CD4-positive, CD25-positive, alpha-beta regulatory T cell (primary cell): Measurements from ENCODE around the gene TPO. TPM values are rescaled to one million over a fixed set of nuclear protein-coding genes. Genes with fewer than 3 reads are reported as not detected.

Experiments used
- ATAC-seq, 2 donors: fragments of 150-1000 bp; cut with Tn5 transposase; one replicate each; pipeline ENCODE4 v1.10.0; 2021; ENCODE audit warnings: low read depth in 2 of 2, moderate number of reproducible peaks in 2 of 2, moderate library complexity in 1 of 2
- DNase-seq, 3 donors: peaks; one replicate each; pipeline versions ENCODE4 v3.0.0 to v3.0.0-alpha.2; 2012 to 2022; ENCODE audit warnings: mixed read lengths in 1 of 3
- H3K27ac ChIP-seq: one replicate; pipeline ENCODE4 v1.7.0; 2013; ENCODE audit warnings: mild to moderate bottlenecking, low read length; ENCODE audit not compliant: insufficient read depth, poor library complexity, severe bottlenecking
- H3K27me3 ChIP-seq: one replicate; pipeline ENCODE4 v1.7.0; 2013; ENCODE audit warnings: low read length; ENCODE audit not compliant: control insufficient read depth, insufficient read depth
- H3K36me3 ChIP-seq: one replicate; pipeline ENCODE4 v1.7.0; 2013; ENCODE audit warnings: mild to moderate bottlenecking, low read length, moderate library complexity; ENCODE audit not compliant: control insufficient read depth, insufficient read depth
- H3K4me1 ChIP-seq: 2 replicates; pipeline ENCODE4 v1.7.0; 2013; ENCODE audit warnings: mild to moderate bottlenecking, low read length; ENCODE audit not compliant: insufficient read depth, control insufficient read depth, poor library complexity, severe bottlenecking
- H3K4me3 ChIP-seq: one replicate; pipeline ENCODE4 v1.7.0; 2013; ENCODE audit warnings: low read depth, mild to moderate bottlenecking, low read length, moderate library complexity
- H3K9me3 ChIP-seq, 2 experiments: 1 replicate in 1 of 2; 2 replicates in 1 of 2; pipeline ENCODE4 v1.7.0; 2013; ENCODE audit warnings: low read length in 2 of 2, mild to moderate bottlenecking in 1 of 2, moderate library complexity in 1 of 2; ENCODE audit not compliant: control insufficient read depth in 2 of 2
- H3K27ac Mint-ChIP-seq, 3 donors: one replicate each; pipeline ENCODE4 v1.8.0; 2020 to 2022; ENCODE audit warnings: mild to moderate bottlenecking in 3 of 3, mixed read lengths in 3 of 3, moderate library complexity in 2 of 3
- H3K27me3 Mint-ChIP-seq: one replicate; pipeline ENCODE4 v1.8.0; 2022; ENCODE audit warnings: mild to moderate bottlenecking, mixed read lengths
- H3K36me3 Mint-ChIP-seq: one replicate; pipeline ENCODE4 v1.8.0; 2020; ENCODE audit warnings: mixed read lengths
- H3K4me1 Mint-ChIP-seq, 4 donors: one replicate each; pipeline ENCODE4 v1.8.0; 2020 to 2022; ENCODE audit warnings: mixed read lengths in 4 of 4, mild to moderate bottlenecking in 1 of 4
- H3K4me3 Mint-ChIP-seq, 4 donors: one replicate each; pipeline ENCODE4 v1.8.0; 2020 to 2022; ENCODE audit warnings: mild to moderate bottlenecking in 4 of 4, mixed read lengths in 4 of 4, moderate library complexity in 3 of 4
- H3K9me3 Mint-ChIP-seq, 7 donors: one replicate each; pipeline ENCODE4 v1.8.0; 2020 to 2022; ENCODE audit warnings: mixed read lengths in 7 of 7, mild to moderate bottlenecking in 3 of 7, moderate library complexity in 2 of 7
- polyA plus RNA-seq, 4 donors: library from polyadenylated mRNA; unstranded; fragments of 300-500 nt; fragmentation: Illumina TruSeq; gene quantifications; one replicate each; pipeline ENCODE4 v1.2.3, GENCODE V29; 2021
- total RNA-seq: library from RNA; stranded (reverse); gene quantifications from one replicate; pipeline ENCODE4 v1.2.3, GENCODE V29; 2022

TPO gene
- total and polyA plus RNA-seq, 5 donors from 2014 or later, result 0.27 to 1.5 (median 0.57) TPM

- no peaks in the 10 kb centered on the region for H3K27me3 ChIP-seq
- Mint-ChIP-seq H3K27me3 (no peaks in the 10 kb centered on the region), H3K4me3 (peak overlapping the region in 3 of 4 donors; percentile 67 to 69 (median 67)), H3K9me3 (peaks cover 0 to 2% (median 0%) of the 10 kb centered on the region in 7 donors), H3K27ac (peak overlapping the region; percentile 84 to 90 (median 89)), H3K4me1 (peaks cover 0 to 21% (median 6%) of the 10 kb centered on the region in 4 donors), H3K36me3 (no peaks in the 10 kb centered on the region)
- DNase-seq, result peak in 2 of 3 donors; percentile 31 to 76
- H3K4me1 ChIP-seq, result peaks cover 10% of the 10 kb centered on the region
- no peaks in the 10 kb centered on the region for H3K36me3 ChIP-seq
- no peaks in the 10 kb centered on the region for H3K9me3 ChIP-seq
- ATAC-seq, result peak; percentile 78 to 83
- H3K4me3 ChIP-seq, result no peak overlapping the region
- peak overlapping the region; percentile 8 for H3K27ac ChIP-seq
These were observed 96.2 kb downstream of the TPO start for GRCh38 chr2:1509271-1510065.

DNA sequence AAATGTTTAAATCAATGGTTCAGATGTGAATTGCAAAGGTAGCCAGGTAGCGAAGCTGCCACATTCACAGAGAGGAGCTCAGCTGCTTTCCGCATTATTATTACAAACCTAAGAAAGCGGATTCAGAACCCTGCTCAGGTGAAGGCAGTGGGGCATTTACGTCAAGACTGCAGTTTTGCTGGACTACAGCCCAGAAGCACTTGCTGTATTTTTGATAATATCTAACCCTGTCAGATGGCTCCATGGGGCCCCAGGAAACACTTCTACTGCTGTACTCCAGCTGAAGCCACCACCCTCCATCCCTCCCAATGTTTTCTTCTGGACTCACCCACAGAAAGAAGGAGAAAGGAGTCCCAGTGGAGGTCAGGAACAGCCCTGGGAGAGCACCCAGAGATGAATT lies 96.9 kb downstream of the TPO start:
- Histone ChIP-seq H3K9me3 (no peaks in the 10 kb centered on the region), H3K4me3 (no peak overlapping the region), H3K27me3 (no peaks in the 10 kb centered on the region), H3K36me3 (no peaks in the 10 kb centered on the region), H3K27ac (peak overlapping the region; percentile 8), H3K4me1 (peaks cover 10% of the 10 kb centered on the region)
- H3K36me3 Mint-ChIP-seq, result no peaks in the 10 kb centered on the region
- H3K4me3 Mint-ChIP-seq, result peak overlapping the region in 2 of 4 donors; percentile 67
- ATAC-seq (no peak), DNase-seq (no peak)
- H3K4me1 Mint-ChIP-seq, result peaks cover 0 to 21% (median 6%) of the 10 kb centered on the region in 4 donors
- H3K27me3 Mint-ChIP-seq, result no peaks in the 10 kb centered on the region
- H3K27ac Mint-ChIP-seq, result no peak overlapping the region
- H3K9me3 Mint-ChIP-seq, result peaks cover 0 to 2% (median 0%) of the 10 kb centered on the region in 7 donors

DNA sequence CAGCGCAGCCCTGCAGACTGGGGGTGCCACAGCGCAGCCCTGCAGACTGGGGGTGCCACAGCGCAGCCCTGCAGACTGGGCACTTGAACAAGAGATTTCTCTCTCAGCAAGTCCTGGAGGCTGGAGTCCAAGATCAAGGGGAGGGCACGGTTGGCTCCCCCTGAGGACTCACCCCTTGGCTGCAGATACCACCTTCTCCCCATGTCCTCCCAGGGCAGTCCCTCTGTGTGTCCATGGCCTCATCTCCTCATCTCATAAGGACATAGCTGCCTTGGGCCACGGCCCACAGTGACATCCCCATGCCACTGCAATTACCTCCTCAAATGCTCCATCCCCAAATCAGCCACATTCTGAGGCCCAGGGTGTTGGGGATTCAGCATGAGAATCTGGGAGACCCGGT lies 98.2 kb downstream of the TPO start:
- no peaks in the 10 kb centered on the region for H3K27me3 Mint-ChIP-seq
- peaks cover 0 to 2% (median 0%) of the 10 kb centered on the region in 7 donors for H3K9me3 Mint-ChIP-seq
- Histone ChIP-seq H3K36me3 (no peaks in the 10 kb centered on the region), H3K4me1 (peaks cover 10% of the 10 kb centered on the region), H3K27ac (no peak overlapping the region), H3K4me3 (no peak overlapping the region), H3K27me3 (no peaks in the 10 kb centered on the region), H3K9me3 (no peaks in the 10 kb centered on the region)
- peaks cover 0 to 21% (median 6%) of the 10 kb centered on the region in 4 donors for H3K4me1 Mint-ChIP-seq
- no peaks in the 10 kb centered on the region for H3K36me3 Mint-ChIP-seq
- no peak overlapping the region for H3K27ac Mint-ChIP-seq
- ATAC-seq (no peak), DNase-seq (no peak)
- no peak overlapping the region for H3K4me3 Mint-ChIP-seq

DNA sequence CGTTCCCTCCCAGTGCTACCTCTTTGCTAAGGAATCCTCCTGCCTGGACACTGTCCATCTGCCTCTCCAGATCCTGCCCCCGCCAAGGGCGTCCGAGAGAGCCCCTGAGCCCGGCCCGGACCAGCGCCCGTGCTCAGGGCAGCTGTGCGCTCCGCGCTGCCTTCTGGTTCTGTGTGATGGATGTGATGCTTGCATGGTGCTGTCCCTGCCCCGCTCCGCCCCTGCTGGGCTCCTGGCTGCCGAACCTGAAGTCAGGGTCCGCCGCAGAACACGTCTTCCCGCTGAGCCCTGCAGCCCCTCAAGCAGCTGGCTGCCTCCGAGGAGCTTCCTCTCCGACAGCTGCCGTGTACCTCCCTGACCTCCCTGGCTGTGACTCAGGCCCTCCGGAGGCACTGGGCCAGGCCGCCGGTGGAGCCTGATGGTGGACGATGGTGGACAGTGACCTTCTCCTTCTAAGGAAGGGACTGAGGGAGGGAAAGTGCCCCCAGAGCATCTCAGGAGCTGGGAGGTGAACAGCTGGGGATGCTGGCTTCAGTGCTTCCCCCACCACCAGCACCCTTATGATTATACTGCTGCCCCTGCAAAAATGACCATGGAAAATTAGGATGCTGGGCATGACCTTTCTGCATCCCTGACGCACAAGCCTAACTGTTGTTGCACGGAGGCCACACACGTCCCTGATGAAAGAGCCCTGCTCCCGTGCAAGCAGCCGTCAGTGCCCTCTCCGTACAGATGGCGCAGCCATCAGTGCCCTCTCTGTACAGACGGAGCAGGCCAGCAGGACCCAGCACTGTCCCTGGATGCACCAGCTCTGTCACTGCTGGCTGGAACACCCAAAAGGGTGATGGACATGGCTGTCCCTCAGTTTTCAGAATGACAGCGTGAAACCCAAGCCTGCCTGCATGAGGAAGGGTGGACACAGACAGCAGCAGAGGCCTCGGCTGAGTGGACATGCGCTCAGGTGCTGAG lies 99.3 kb downstream of the TPO start:
- no peak for DNase-seq
- no peak overlapping the region for H3K4me3 ChIP-seq
- Mint-ChIP-seq H3K9me3 (peaks cover 0 to 4% (median 0%) of the 10 kb centered on the region in 7 donors), H3K4me3 (no peak overlapping the region), H3K27ac (no peak overlapping the region), H3K36me3 (no peaks in the 10 kb centered on the region), H3K4me1 (peaks cover 0 to 21% (median 6%) of the 10 kb centered on the region in 4 donors), H3K27me3 (no peaks in the 10 kb centered on the region)
- no peak overlapping the region for H3K27ac ChIP-seq
- no peaks in the 10 kb centered on the region for H3K36me3 ChIP-seq
- no peak for ATAC-seq
- H3K27me3 ChIP-seq, result no peaks in the 10 kb centered on the region
- H3K9me3 ChIP-seq, result no peaks in the 10 kb centered on the region
- H3K4me1 ChIP-seq, result peaks cover 10% of the 10 kb centered on the region

DNA sequence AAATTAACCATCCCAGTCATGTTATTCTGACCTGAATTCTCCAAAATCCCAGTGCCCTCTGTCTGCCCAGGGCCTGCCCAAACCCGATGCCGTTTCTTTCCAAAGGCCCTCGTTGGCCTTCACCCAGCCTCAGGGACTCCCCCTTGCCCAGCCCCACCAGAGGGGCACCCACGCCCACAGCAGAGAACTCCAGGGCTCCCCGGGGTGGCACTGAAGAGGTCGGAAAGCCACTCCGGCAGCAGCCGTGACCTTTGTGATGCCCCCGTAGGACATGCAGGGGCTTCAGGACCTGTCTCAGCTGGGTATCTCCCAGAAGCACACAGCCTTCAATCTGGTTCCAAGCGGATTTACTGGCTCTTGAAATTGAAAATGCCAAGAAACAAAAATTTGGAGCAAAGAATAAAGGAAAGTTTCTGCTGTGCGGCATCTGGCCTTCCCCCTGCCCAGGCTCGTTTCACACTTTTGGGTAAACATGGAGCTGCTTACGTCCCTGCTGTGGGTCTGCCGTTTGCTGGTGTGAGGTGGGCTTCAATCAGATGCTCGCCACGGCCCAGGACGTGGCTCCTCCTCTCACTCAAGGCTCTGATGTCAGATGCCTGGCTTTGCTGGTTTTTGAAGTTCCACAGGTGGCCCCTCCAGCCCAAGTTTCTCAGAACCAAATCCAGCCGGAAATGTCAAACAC lies 101.3 kb downstream of the TPO start:
- no peaks in the 10 kb centered on the region for H3K9me3 ChIP-seq
- ATAC-seq (no peak), DNase-seq (no peak)
- Mint-ChIP-seq H3K9me3 (peaks cover 0 to 2% (median 0%) of the 10 kb centered on the region in 7 donors), H3K36me3 (no peaks in the 10 kb centered on the region), H3K4me1 (peaks cover 3 to 28% (median 14%) of the 10 kb centered on the region in 4 donors), H3K27ac (no peak overlapping the region), H3K27me3 (no peaks in the 10 kb centered on the region), H3K4me3 (no peak overlapping the region)
- no peak overlapping the region for H3K4me3 ChIP-seq
- no peaks in the 10 kb centered on the region for H3K27me3 ChIP-seq
- no peaks in the 10 kb centered on the region for H3K36me3 ChIP-seq
- no peak overlapping the region for H3K27ac ChIP-seq
- peaks cover 16% of the 10 kb centered on the region for H3K4me1 ChIP-seq

- no peak for DNase-seq
- Mint-ChIP-seq H3K27me3 (no peaks in the 10 kb centered on the region), H3K27ac (no peak overlapping the region), H3K4me1 (peaks cover 3 to 23% (median 12%) of the 10 kb centered on the region in 4 donors), H3K36me3 (no peaks in the 10 kb centered on the region), H3K9me3 (peaks cover 0 to 2% (median 0%) of the 10 kb centered on the region in 7 donors), H3K4me3 (no peak overlapping the region)
- Histone ChIP-seq H3K4me1 (peaks cover 11% of the 10 kb centered on the region), H3K27me3 (no peaks in the 10 kb centered on the region), H3K4me3 (no peak overlapping the region), H3K27ac (no peak overlapping the region), H3K9me3 (no peaks in the 10 kb centered on the region), H3K36me3 (no peaks in the 10 kb centered on the region)
- ATAC-seq, result no peak
These were observed 101.8 kb downstream of the TPO start for GRCh38 chr2:1515073-1515430.

DNA sequence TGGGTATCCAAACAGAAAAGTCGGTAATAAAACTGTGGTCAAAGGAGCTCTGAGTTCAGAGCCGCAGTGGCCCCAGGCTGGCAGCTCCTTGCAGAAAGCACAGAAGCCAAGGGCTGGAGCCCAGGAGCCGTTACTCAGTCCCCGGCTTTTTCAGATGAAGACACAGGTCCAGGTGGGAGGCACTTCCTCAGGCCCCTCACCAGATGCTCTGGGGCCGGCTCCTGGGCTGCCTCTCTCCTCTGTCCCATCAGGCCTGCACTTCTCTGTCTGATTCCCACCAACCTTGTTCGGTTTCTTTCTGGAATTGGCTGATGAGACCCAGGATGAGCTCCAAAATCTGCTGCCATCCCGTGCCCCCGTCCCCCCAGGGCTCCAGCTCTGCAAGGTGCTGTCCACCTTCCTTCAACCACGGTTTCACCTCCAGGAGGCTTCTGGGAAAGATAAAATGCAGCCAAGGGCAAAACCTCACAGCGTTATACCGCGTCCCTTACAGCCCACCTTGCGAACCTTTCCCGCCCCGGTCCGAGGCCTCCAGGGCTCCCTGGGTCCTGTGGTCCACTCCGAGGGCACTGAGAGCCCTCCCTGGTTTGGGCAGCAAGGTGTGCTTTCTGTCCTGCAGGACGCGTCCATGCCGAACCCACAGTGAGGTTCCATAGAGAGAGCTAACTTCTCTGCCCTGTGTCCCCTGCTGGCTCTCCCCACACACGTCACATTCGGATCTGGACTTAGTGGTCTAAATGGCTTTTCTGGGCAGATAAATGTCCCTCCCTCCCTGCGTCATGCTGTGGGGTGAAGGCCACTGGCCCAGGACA lies 102.9 kb downstream of the TPO start:
- H3K27ac ChIP-seq, result no peak overlapping the region
- H3K4me3 ChIP-seq, result no peak overlapping the region
- Mint-ChIP-seq H3K27me3 (peaks cover 4% of the 10 kb centered on the region), H3K9me3 (peaks cover 0 to 2% (median 0%) of the 10 kb centered on the region in 7 donors), H3K4me3 (no peak overlapping the region), H3K4me1 (peaks cover 0 to 17% (median 14%) of the 10 kb centered on the region in 4 donors), H3K36me3 (no peaks in the 10 kb centered on the region), H3K27ac (no peak overlapping the region)
- no peaks in the 10 kb centered on the region for H3K9me3 ChIP-seq
- H3K36me3 ChIP-seq, result no peaks in the 10 kb centered on the region
- H3K4me1 ChIP-seq, result peaks cover 7% of the 10 kb centered on the region
- DNase-seq (no peak), ATAC-seq (no peak)
- H3K27me3 ChIP-seq, result no peaks in the 10 kb centered on the region
